Measurements from ENCODE around the gene STK39.

Gene STK39

DNA sequence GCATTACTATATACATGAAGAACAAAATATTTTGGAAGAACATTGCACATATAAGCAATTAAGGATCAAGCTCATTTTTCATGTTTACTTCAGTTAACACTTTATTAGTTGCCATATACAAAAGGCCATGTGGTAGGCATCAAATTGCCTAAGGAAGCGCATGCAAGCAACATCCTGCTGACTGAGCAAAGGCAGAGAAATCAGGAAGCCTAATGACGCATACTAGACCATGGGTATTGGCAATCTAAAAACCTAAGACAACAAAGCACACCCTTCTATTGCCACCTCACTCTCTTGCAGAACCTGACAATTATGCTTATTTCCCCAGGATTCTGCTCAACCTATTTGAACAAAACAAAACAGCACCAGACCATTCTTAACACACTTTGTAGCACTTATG is 171.9 kb downstream of the STK39 start:
- TF ChIP-seq, protein P1, sequence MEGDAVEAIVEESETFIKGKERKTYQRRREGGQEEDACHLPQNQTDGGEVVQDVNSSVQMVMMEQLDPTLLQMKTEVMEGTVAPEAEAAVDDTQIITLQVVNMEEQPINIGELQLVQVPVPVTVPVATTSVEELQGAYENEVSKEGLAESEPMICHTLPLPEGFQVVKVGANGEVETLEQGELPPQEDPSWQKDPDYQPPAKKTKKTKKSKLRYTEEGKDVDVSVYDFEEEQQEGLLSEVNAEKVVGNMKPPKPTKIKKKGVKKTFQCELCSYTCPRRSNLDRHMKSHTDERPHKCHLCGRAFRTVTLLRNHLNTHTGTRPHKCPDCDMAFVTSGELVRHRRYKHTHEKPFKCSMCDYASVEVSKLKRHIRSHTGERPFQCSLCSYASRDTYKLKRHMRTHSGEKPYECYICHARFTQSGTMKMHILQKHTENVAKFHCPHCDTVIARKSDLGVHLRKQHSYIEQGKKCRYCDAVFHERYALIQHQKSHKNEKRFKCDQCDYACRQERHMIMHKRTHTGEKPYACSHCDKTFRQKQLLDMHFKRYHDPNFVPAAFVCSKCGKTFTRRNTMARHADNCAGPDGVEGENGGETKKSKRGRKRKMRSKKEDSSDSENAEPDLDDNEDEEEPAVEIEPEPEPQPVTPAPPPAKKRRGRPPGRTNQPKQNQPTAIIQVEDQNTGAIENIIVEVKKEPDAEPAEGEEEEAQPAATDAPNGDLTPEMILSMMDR (IDR thresholded peaks at IDR 0.05; ENCODE audit: low read depth, low read length) = no peak
- DNase-seq (ENCODE audit: low read depth in 2 of 2) = peak in 1 of 2 donors; percentile 8
- no peak overlapping the region for H3K4me3 ChIP-seq (replicated peaks in 1 of 2; ENCODE audit: low read depth in 2 of 2, low read length in 2 of 2)

DNA sequence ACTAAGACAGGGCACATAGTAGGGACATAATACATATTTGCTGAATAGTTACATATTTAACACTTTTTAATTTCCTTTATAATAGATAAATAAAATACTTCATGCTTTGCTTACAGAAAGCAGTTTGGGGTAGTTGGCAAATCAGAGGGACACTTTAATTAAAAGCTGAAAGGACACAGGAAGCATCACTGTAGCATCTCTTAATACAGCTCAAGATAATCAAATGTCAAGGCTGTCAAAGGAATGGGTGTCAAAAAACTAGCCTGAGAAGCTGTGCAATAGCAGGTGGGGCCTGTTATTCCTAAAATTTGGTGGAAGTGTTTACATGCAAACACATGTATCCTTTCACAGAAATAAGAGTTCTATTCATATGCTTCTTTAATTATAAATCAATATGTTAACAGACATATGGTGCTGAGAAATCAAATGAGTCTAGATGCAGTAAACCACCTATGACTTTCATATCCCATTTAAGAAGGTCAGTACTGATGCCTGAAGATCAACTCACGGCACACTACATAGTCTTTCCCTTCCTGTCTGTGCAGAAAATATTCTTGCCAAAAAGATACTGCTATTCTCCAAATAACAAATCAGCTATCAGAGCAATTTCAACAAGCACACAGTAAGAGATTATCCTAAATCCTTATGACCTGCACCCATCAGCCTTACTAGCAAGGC is 174.6 kb downstream of the STK39 start:
- TF ChIP-seq, protein P1 (IDR thresholded peaks at IDR 0.05; ENCODE audit: low read depth, low read length) = no peak
- no peak overlapping the region for H3K4me3 ChIP-seq (replicated peaks in 1 of 2; ENCODE audit: low read depth in 2 of 2, low read length in 2 of 2)
- DNase-seq (ENCODE audit: low read depth in 2 of 2) = no peak

DNA sequence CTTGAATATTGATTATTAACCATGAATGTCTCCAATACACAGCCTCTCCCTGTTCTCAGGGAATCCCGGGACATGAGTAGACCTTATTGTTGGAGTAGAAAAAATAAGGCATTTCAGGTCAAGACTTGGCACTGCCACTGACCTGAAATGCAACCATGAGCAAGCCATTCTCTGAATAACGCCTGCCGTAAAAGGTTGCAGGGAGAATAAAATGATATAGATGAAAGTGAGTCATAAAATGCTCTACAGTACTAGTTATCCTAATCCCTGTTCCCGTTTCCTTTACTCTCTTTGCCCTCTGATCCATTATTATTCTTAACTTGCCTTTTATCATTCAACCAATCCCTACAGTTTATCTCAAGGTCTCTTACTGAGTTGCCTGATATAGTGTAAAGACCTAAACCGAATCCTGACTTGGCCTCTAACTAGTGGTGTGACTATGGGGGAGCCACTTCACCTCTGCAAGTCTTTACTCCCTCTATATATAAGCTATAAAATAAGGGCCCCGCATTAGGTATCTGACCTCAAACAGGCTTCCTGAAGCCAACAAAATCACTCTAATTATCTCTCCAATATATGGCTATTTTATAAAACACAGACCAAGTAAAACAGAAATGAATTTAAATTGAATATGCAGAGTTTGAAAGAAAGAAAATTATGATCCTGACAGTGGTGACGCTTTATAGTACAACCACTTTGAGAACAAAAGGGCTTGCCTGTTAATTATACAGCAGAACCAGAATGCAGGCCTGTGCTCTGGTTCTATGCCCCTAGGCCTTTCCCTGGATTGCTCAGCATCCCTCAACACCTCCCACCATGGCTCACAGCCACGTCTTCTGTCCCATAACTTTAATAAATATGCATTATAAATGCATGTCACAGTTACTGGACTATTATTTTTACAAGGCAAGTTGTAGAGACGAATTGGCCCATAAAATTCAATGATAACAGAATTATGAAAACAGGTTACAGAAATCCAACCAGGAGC is 183.1 kb downstream of the STK39 start:
- H3K4me3 ChIP-seq (replicated peaks in 1 of 2; ENCODE audit: low read depth in 2 of 2, low read length in 2 of 2) = no peak overlapping the region
- TF ChIP-seq, protein P1 (IDR thresholded peaks at IDR 0.05; ENCODE audit: low read depth, low read length) = no peak
- DNase-seq (ENCODE audit: low read depth in 2 of 2) = no peak

DNA sequence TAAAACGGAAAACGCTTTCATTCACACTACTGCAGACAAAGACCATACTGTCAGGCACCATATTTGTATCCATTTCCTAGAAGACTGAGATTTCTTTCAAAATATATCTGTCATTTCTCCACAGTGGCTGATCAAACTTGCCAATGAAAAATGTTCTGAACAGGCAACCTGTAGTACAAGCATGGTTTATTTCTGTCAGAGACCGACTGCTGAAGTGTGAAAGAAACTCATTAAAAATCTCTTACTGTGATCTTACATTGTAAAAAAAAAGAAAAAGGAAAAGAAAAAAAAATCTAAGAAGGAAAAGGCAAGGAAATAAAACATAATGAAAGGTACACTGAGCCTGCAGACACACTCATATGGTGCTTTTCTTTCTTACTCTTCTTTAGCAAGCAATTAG is 184.5 kb downstream of the STK39 start:
- TF ChIP-seq, protein P1 (IDR thresholded peaks at IDR 0.05; ENCODE audit: low read depth, low read length) = no peak
- H3K4me3 ChIP-seq (replicated peaks in 1 of 2; ENCODE audit: low read depth in 2 of 2, low read length in 2 of 2) = no peak overlapping the region
- DNase-seq (ENCODE audit: low read depth in 2 of 2) = no peak

DNA sequence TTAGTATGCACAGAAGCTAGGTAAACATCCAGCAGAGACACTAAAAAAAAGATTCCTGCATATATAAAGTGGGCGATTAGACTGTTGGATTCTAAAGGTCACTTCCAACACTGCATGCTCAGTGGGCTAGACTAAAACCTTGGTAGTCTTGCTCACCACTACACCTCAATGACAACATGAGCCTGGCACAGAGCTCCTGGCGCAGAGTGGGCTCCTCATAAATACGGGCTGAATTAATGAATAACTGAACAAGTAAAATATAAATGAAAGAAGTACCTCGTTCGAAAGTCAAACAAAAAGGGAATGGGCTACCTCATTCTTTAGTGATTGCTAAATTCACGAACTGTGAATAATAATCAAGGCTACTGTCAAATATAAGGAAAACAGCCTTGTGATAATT is 185.3 kb downstream of the STK39 start:
- H3K4me3 ChIP-seq (replicated peaks in 1 of 2; ENCODE audit: low read depth in 2 of 2, low read length in 2 of 2) = no peak overlapping the region
- DNase-seq (ENCODE audit: low read depth in 2 of 2) = no peak
- TF ChIP-seq, protein P1 (IDR thresholded peaks at IDR 0.05; ENCODE audit: low read depth, low read length) = no peak

DNA sequence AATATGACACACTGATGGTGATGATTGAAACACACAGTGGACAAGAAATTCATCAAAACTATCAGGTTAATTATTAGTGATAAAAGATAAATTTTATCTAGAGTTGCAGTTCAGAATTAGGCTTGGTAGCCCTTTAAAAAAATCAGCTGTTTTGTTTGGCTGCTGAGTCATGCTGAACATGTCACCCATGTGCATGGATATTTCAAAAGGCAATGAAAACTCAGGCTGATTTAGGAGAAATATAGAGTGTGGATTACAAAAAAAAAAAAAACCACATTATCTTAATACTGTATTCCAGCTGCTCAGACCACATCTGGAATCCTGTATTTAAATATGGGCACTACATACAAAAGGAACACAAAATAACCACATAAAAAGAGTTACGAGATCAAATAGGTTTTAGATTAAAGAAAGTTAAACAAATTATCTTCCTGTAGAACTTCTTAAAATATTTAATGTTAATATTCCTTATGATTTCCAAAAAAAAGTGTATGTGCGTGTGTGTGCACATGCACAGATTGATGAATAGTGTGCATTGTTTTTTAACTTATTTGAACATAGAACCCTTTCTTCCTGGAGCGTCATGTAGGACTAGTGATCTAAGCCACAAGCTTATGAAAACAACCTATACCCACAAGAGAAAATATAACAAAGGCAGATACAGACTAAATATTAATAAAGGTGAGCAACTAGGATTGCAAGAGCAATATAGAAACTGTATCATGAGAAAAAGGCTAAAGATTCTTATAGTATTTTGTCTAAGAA is 186.2 kb downstream of the STK39 start:
- H3K4me3 ChIP-seq (replicated peaks in 1 of 2; ENCODE audit: low read depth in 2 of 2, low read length in 2 of 2) = no peak overlapping the region
- peak; percentile 58 to 66 for DNase-seq (ENCODE audit: low read depth in 2 of 2)
- TF ChIP-seq, protein P1 (IDR thresholded peaks at IDR 0.05; ENCODE audit: low read depth, low read length) = no peak
